Fibroblast of upper back skin (primary cell): ENCODE measurements around the gene NEMP2.

ENCODE experiments used
- DNase-seq: peaks from one replicate; pipeline ENCODE4 v3.0.0-alpha.2; 2013

Gene NEMP2

DNA sequence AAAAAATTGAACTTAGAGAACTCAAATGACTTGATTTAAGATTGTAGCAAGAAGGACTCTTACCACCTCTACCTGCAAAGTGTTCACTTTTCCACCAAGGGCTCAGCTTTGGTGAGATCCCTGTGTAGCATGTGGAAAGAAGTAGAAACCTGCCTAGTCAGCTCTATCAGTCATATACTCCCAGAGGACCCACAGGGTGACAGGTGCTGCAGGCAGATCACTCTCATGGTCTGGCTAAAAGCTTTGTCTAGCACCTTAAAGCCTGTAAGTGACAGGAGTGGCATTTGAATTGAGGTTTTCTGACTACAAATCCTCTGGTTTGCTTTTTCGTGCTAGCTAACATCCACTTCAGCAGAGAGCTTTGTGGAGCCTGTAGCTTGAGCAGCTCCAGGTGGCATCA, 18.7 kb upstream of the NEMP2 start:
- DNase-seq: no peak

DNA sequence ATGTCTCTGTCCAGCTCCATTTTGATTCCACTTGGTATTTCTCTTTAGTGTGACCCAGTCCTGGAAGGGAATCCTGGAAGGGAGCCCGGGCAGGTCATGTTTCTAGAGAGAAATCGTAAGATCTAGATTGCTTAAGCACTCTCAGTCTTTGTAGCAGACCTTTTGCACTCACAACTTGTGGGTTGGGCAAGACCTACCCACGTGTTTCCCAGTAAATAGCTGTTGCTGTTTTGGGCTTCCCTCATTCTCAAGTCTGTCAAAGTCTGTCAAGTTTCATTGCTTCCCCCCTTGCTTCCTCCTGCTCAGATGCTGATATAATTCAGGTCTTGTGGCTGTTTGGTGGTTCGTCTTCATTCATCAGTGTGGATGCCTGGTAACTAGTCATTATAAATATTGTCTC, 17.4 kb upstream of the NEMP2 start:
- DNase-seq: no peak

DNA sequence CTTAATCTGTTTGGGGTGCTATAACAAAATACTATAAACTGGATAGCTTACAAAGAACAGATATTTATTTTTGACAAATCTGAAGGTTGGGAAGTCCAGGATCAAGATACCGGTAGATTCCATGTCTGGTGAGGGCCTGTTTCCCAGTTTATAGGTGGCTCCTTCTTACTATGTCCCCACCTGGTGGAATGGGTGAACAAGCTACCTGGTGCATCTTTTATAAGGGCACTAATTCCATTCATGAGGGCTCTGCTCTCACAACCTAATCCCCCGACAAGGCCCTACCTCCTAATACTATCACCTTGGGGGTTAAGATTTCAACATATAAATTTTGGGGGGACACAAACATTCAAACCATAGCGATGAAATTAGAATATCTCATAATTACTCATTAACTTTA, 15.6 kb upstream of the NEMP2 start:
- no peak for DNase-seq

DNA sequence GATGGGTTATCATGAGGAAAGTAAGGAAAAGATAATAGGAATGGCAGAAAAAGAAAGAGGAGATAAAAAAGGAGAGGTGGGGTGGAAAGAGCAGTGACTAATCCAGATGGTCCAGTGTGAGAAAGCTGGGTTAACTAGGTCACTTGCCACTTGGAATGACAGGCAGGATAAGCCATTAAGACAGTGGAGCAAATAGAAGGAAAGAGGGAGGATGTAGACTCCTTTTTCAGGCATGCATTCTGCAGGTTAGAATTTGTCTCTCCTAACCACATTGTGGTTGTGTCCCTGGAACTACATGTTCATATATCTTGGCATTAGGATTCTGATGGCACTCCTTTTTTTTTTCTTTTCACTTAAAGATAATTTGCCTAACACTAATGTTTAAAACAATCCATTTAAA, 13.4 kb upstream of the NEMP2 start:
- no peak for DNase-seq

DNA sequence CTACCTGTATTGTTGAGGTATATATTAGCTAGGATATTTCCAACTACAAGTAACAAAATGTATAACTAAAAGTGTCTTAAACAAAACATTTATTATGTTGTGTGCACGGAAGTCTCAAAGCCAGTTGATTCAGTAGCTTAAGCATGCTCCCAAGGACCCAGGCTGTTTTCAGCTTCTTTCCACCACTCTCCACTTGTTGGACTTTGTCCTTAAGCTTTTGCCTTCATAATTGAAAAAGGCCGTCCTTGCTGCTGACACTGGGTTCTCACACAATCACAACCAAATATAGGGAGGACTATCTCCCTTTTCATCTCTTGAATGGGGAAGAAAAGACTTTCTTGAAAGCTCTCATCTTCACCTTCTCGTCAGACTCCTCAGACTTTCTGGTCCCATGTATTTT, 12.2 kb upstream of the NEMP2 start:
- DNase-seq: no peak

DNA sequence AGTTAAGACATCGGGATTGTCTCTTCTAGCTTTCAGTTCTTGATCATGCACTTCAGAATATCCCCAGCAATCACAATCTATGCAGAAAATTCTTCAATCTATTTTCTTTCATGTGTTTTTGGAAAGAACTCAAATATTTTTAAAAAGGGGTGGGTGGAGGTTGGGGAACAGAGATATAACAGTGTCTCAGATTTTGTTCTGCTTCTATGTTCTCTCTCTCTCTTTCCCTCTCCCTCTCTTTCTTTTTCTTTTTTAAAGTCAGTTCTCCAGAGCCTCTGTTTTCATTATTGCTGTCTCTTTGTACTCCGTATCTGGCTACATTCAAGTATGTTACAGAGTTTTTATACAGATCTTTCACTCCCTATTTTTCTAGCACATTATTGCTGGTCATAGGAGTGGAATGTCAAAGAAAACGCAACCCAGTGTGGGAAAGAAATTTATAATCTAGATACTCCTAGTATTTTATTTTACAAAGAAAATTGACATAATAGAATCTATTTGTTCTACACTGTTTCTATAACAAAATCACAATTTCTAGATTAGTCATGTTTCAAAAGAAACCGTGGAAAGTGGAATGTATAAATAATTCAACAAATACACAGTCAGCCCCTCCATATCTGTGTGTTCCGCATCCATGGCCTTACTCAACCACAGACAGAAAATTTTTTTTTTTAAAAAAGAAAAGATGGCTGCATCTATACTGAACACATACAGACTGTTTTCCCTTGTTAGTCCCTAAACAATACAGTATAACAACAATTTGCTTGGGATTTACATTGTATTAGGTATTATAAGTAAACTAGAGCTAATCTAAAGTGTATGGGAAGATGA, 11.2 kb upstream of the NEMP2 start:
- no peak for DNase-seq

DNA sequence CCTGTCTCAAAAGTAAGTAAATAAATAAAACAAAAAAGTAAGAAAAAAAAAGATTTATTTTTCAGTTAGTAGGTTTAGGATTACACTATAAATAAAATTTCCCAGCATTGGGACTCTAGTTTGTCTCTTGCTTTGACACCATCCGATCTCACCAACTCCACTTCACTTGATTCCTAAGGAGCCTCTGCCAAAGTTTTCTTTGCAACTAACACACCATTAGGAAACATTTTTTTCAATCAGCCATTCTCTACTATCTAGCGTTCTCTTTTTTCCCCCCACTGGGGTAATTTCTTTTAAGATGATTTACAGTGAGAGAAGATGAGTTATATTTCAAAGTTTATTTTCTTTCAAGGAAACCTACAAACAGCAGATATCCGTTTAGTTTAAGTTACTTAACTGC, 10.6 kb upstream of the NEMP2 start:
- no peak for DNase-seq

DNA sequence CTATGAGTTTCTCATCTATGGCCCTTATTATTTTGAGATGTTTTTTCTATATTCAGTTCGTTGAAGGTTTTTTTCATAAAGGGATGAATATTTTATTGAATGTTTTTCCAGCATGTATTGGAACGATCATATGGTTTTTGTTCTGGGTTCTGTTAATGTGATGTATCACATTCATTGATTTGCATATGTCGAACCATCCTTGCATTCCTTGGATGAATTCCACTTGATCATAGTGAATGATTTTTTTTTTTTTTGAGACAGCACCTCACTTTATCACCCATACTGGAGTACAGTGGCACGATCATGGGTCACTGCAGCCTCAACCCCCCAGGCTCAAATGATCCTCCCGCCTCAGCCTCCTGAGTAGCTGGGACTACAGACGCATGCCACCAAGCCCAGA, 5.5 kb upstream of the NEMP2 start:
- DNase-seq: no peak

DNA sequence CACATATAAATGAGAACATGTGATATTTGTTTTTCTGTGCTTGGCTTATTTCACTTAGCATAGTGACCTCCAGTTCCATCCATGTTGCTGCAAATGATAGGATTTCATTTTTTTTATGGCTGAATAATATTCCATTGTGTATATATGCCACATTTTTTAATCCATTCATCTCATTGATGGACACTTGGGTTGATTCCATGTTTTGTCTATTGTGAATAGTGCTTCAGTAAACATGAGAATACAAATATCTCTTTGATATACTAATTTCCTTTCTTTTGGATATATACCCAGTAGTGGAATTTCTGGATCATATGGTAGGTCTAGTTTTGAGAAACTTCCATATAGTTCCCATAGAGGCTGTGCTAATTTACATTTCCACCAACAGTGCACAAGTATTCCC, 3.7 kb upstream of the NEMP2 start:
- no peak for DNase-seq

DNA sequence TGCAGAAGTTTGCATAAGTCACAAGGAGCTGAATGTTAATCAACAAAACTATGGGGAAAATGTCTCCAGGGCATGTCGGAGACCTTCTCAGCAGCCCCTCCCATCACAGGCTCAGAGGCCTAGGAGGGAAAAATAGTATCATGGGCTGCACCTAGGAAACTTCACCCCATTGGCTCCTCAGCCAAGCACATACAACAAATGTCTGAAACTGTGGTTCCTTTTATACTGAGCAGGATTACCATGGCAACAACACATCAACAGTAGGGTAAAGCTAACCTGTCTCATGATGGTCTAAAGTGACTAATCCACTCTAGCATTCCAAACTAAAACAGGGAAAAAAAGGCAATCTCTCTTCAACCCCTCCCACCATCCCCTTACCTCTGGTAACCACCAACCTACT, 3.2 kb upstream of the NEMP2 start:
- DNase-seq: no peak

DNA sequence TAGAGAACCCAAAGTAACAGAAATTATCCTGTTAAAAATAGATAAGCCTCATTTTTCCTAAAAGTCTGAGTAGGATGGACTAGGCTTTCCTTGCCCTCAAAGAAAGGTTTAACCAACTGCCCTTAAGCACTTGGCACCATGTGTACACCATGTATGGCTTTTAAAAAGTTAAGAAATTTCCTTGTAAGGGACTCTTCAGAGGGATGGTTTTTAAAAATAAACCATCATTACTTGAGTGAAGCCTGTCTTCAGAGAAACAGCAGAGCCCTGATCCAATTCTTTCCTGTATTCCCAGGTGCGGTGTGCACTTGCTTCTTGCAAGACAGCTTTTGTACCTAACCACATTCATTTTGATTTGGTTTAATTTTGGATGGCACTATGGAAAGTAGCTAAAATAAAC, 1.1 kb upstream of the NEMP2 start:
- no peak for DNase-seq

DNA sequence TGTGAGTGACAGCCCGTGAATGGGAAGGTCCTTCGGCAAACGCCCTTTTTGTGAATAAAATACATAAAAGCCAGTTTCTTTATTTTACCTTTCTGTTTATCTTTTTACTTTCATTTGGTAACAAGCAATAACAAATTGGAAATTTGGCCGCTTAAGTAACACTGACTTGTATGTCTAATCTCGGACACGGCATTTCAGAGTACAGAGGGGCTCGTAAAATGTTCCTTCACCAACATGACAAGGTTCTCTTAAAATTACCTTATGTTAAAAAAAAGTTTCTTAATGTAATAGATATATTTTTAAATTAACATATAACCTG, 558 bp upstream of the NEMP2 start:
- no peak for DNase-seq

DNA sequence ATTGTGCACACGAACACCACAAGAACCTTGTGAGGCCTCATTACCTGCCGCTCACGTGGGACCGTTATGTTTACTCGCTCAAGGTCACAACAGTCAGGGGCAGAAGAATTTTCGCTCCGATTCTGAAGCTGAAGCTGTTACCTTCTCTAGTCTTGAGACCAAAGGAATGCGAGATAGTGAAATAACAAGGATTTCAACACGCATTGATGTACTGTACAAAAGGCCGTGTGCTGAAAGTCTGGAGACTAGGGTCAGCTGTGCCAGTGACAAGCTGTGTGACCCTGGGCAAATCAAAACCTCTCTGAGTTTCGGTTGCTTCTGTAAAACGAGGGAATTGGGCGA, 583 bp downstream of the NEMP2 start:
- DNase-seq: no peak

DNA sequence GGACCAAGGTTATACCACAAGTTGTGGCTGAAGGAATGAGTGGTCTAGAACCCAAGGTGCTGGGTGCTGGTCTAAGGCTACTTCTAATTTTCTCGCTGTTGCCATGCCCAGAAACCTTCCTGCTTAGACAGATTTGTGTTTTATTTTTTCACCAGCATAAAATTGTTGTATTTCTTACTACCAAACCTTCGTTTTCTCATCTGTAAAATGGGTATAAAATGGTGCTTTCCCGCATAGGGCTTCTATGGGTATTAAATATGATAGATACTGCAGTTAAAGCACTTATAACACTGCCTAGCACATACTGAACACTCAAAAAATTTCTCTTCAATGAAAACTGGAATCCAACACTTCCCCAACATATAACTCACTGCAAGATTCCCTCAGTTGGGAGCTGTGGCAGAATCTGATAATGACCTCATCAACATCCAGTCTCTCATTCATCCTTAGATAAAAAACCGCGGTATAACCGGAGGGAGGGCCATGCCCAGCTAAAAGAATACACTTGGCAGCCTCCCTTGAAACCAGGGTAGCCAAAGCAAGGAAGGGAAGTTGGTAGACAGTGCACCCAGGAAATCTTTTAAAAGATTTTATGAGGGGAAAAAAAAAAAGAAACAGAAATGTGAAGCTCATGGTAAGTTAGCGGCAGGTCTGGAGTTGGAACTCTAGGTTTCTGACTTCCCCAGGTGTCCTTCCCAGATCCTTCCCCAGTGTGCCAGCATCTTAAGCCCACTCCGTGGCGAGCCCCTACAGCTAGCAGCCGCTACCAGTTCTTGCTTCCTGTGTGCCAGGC, 1.2 kb downstream of the NEMP2 start:
- DNase-seq: no peak

DNA sequence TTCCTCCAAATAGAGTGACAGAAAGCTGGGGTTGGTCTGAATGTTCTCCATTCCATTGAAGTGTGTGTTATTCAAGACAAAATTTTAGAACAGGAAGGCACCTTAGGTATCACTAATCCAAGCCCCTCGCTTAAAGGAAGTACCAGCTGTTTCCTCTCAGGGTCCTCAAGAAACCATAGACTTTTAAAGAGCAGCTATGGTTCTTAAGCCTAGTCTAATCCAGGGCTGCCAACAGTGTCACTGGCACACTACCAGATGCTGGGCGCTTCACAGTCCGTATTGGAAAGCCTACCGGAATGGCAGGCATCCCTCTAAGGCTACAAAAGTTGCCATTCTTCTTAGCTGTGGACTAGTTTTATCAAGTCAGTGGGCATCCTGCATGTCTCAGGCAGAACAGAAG, 1.9 kb downstream of the NEMP2 start:
- no peak for DNase-seq

DNA sequence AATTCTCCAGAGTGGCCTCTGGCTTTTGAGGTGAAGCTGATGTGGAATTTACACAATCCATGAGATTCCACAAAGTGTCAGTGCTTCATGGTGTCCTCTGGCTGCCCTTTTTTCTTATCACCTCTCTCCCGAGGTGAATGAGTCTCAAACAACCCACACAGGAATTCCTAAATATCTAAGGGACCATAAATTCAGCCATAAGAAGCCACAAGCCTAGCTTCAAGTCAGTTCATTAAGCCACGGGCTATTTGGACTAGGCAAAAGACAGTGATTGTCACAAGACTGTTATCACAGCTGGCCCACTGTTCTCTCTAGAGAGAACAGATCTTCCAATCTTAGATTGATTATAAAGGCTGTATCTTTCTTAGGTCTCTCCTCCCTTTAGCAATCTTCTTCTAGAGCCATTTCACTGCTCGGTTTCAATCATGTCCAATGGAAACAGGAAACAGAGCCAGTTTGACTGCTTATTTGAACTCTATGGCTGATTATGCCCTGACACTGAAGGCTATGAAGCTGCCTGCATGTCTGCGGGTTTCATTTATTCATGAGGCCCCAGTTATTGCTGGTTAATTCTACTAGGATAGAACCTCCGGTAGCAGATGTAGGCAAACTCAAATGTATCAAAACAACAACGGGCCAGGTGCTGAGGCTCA, 4.1 kb downstream of the NEMP2 start:
- peak; percentile 90 for DNase-seq

DNA sequence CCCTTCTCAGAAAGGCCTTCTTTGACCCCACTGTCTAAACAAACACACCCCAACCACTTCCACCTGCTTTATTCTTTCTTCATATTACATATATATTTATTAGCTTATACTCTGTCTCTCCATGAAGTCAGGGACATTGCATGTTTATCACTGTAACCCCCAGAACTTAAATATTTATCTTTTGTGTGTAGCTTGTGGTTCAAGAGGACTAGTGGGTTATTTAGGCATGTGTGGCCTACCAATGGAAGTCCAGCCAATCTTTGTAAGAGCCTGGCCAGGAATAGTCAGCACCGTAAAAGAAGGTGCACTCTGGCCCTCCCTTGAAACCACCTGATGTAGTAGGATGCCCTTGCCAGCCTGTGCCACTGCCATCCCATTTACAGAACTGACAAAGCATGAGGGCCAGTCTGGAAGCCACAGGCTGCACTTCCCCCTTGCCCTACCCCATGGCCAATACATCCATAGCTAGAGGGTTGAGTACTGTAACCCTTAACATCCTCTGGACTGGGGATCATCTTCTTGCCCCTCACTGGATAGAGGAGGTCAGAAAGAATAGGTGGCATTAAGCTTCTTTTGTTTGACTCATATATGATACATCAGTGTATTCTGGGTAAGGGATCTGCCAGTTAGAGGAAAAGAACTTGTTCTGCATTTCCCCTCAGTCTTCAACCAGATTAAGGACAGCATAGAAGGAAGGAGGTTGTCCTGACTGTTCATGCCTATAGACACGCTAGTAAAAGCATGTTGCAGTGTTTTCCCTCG, 4.9 kb downstream of the NEMP2 start:
- no peak for DNase-seq

DNA sequence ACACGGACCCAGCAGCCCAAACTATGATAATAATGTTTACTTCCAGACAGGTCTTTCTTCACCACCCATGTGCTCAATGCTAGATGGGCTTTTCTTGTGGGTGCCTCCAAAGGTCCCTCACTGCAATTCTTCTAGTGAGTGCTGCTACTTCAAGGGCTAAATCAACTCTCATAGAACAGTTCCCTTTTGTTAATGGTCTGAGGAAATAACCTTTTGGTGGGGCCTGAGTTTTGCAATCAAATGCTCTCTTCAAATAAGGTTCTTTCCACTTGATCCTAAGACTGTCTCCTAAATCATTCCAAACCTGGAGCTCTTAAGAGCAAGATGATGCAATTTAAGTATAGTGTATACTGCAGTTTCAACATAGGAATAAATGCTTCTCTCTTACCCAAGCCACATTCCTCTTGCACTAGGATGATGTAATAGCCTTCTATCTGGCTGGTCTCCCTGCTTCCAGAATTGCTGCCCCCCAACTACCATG, 6.0 kb downstream of the NEMP2 start:
- peak; percentile 84 for DNase-seq

DNA sequence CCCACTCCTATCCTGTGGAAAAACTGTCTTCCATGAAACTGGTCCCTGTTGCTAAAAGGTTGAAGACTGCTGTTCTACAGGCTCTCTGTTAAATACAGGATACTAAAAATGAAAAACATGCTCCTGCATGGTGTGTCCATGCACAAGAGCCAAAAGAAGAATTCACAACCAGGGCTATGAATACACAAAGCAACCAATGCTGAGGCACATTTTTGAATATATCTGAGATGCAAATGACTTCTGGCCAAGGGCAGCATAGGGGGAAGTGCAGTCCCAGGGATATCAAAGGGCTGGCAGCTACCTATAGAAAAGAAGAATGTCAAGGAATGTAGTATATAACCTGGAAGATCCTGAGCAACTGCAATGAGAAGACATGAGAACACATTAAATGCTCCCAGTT, 6.6 kb downstream of the NEMP2 start:
- DNase-seq: no peak

DNA sequence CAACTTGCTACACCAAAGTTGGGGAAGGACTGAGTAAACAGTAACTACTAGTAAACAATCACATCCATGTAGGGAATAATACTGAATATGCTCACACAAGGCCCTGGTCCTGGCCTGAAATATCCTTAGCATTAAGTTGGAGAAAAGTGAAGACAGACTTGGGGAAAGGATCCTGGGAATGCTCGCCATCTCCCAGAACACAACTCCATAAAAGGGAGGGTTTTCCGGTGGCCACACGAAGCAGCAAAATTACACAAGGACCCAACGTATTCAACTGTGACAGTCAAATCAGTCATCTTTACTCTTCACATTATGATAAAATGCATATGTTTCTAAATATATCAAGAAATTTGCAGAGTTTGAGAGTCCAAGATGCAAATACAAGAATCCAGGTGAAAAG, 7.3 kb downstream of the NEMP2 start:
- no peak for DNase-seq

DNA sequence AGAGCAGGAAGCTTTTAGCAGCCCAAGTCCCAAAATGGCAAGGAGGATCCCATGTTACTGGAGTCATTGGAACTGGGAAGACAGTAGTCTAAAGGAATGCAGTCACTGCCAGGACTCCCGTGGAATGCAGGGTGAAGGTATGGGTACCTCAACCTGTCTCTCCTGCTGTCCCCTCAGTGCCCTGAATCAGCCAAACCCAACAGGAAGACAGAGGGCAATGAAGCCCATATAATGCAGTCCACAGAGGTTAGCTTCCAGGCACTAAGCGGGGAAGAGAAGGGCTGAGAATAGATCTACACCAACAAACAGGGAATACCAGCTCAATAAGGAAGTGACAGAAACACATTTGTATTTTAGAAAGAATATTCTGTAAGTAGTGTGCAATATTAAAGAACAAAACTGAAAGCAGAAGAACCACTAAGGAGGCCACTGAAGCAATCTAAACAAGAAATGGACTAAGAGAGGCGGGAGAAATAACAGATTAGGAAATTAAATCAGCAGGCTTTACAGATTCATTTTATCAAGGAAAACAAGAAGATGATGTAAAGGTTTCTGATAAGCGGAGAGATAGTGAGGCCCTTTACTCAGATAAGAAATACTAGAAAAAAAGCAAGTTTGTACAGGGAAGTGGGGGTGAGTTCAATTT, 8.3 kb downstream of the NEMP2 start:
- no peak for DNase-seq

DNA sequence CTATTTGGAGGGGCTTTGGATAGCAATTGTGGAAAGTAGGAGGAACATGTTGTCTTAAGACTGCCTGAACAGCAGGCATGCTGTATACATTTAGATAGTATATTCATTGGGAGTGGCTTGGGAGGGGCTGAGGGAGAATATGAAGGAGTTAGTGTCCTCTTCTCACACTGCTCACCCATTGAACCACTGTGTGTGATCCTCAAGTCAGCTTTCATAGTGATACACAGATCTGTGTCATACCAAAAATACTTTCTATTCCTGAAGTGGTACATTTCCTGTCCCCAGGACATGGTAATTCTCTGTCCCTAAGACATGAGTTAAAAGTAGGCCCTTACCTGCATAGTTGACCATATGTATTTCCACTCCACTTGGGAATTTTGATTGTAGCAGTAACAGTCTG, 9.6 kb downstream of the NEMP2 start:
- no peak for DNase-seq
